ENCODE results near the gene U2AF1.
"Not testable (repeated sequence)": the region's sequence is repeated elsewhere in the genome, so short reads cannot be mapped to it uniquely, and the experiment has no call there.

U2AF1 gene

GRCh38 chr21:43076643-43077042, 30.7 kb downstream of the U2AF1 start:
- DNase-seq (ENCODE audit: low read depth in 2 of 3, low spot score in 2 of 3) = not testable (repeated sequence)

GRCh38 chr21:43076023-43076637, 31.2 kb downstream of the U2AF1 start:
- DNase-seq (ENCODE audit: low read depth in 2 of 3, low spot score in 2 of 3) = not testable (repeated sequence)

DNA sequence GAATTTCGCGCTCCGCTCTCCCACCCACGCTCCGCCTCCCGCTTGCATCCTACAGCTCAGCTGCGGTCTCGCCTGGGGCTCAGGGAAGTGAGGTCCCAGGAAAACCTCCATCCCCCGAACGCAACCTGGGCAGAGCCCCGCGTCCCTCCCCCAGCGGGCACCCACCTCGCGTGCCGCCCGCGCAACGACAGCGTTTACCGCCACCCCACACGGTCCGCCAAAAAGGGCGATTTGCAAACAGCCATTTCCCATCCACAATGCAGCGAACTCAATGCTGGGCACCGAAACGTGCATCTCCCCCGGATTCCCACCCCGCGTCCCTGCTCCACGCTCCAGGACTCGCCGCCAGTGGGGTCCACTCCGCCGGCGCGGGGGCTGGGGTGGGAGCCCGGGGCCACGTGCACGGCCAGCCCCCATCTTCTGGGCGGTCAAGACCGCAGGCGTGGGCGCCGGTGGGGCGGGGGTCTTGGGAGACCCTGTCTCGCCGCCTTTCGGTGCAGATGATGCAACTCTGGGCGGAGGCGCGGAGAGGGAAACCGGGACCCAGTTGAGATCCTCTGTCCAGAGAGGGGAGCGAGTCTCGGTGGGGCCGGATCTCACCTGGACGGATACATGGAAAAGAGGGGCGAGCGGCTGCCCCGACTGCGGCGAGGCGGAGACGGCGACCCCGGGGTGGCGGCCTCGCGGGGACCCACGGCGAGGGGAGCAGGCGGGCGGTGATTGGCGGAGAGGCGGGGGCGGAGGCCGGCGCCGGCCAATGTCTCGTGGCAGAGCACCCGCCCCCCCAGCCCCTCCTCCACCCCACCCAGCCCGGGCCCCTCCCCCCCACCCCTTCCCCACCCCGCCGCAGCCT, 32.0 kb downstream of the U2AF1 start, which contains the start of gene CBS:
CBS (minus strand) TSS at position 666 of the 853 bp plus-strand sequence. CDS start 3,642 bp downstream, outside the sequence.
- DNase-seq (ENCODE audit: low read depth in 2 of 3, low spot score in 2 of 3) = not testable (repeated sequence)

DNA sequence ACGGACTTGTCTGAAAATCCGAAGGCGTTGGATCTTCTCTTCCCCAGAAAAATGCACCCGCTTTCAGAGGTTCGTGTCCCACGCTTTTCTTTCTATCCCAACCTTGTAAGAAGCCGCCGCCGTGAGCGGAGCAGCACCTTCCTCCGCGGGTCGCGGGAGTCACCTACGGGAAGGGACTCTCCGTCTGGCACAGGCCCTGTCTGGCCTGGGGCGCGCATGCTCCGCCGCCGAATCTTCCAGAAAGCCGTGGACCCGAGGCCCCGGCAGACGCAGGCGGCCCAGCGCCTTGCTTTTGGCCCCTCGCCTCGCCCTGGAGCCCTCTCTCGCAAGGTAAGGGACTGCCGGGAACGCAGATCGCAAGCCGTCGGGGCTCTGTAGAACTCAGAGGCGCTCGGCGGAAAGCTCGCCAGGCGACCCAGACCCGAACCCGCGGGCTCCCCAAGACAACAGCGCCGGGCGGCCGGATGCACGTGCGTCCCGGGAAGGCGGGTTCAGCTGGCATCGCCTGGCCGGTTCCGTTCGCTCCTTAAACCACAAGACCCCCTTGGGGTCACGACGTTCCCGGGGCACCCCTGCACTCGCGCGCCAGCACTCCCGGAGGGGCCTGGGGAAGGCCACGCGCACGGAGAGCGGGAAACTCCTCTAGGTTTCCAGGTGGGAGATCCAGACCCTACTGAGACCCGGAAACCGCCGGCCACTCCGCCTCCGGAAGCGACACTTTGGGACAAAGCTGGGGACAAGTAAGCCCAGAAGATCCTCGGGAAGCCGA, 32.8 kb downstream of the U2AF1 start:
- not testable (repeated sequence) for DNase-seq (ENCODE audit: low read depth in 2 of 3, low spot score in 2 of 3)

- DNase-seq (ENCODE audit: low read depth in 2 of 3, low spot score in 2 of 3) = not testable (repeated sequence)
Observed at GRCh38 chr21:43072742-43073141, 34.6 kb downstream of the U2AF1 start.

GRCh38 chr21:43069682-43070081, 37.7 kb downstream of the U2AF1 start:
- DNase-seq (ENCODE audit: low read depth in 2 of 3, low spot score in 2 of 3) = not testable (repeated sequence)

- DNase-seq (ENCODE audit: low read depth in 2 of 3, low spot score in 2 of 3) = not testable (repeated sequence)
Observed at GRCh38 chr21:43068065-43068464, 39.3 kb downstream of the U2AF1 start.

DNA sequence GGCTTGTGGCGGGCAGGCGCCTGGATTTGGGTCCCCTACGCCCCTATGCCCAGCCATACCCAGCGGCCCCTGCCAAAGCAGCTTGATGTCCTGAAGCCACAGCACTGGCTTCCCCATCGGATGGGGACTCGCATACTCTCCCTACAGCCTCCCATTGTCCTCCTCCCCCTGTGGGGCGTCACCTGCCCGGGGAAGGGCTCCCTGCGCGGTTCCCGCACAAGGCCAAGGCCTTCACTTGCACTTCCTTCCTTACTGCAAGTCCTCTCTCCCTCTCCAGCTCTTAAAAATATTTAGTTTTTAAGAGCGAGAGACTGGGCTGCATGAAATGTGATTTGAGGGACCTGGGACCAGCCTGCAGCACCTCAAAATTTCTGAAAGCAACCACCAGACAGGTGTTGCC, 40.7 kb downstream of the U2AF1 start:
- not testable (repeated sequence) for DNase-seq (ENCODE audit: low read depth in 2 of 3, low spot score in 2 of 3)

GRCh38 chr21:43065991-43066390, 41.4 kb downstream of the U2AF1 start:
- not testable (repeated sequence) for DNase-seq (ENCODE audit: low read depth in 2 of 3, low spot score in 2 of 3)

GRCh38 chr21:43064265-43064917, 43.0 kb downstream of the U2AF1 start:
- DNase-seq (ENCODE audit: low read depth in 2 of 3, low spot score in 2 of 3) = not testable (repeated sequence)

DNA sequence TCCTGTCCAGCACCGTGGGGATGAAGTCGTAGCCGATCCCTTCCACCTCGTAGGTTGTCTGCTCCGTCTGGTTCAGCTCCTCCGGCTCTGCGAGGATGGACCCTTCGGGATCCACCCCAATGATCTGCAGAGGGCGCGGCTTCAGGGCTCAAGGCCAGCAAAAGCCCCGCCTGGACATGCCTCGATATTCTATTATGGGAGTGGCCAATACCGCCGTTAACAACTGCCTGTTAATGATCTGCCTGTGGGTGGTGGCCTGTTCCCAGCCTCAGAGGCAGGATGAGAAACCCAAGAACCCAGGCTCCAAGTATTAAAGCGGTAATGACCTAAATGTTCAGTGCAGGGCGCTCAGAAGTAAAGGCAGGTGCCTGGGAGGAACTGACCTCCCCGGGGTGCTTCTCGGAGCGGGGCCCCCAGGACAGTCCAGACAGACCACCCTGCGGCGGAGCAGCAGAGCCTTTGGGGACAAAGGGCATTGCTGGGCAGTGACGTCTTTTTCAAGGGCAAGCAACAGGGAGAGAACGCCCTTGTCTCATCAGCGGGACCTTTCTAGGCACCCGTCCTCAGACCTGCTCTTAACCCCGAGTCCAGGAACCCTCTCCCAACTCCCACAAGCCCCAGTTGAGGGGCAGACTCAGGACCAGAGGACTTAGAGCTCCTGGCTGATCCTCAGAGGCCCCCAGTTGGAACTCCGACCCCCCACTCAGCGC, 44.3 kb downstream of the U2AF1 start:
- DNase-seq (ENCODE audit: low read depth in 2 of 3, low spot score in 2 of 3) = not testable (repeated sequence)

DNA sequence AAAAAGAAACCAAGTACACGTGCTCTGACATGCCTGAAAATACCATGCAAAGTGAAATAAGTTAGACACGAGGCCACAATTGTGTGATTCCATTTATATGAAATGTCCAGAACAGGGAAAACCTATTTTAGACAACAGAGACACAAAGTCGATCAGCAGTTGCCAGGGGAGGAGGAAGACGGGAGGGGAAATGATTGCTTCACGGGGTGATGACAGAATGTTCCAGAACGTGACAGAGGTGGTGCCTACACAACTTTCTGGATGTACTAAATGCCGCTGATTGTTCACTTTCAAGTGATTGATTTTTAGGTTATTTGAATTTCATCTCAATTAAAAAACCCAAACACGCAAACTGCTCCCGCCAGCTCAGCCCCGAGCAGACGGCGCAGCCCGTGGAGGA, 54.3 kb downstream of the U2AF1 start:
- not testable (repeated sequence) for DNase-seq (ENCODE audit: low read depth in 2 of 3, low spot score in 2 of 3)

DNA sequence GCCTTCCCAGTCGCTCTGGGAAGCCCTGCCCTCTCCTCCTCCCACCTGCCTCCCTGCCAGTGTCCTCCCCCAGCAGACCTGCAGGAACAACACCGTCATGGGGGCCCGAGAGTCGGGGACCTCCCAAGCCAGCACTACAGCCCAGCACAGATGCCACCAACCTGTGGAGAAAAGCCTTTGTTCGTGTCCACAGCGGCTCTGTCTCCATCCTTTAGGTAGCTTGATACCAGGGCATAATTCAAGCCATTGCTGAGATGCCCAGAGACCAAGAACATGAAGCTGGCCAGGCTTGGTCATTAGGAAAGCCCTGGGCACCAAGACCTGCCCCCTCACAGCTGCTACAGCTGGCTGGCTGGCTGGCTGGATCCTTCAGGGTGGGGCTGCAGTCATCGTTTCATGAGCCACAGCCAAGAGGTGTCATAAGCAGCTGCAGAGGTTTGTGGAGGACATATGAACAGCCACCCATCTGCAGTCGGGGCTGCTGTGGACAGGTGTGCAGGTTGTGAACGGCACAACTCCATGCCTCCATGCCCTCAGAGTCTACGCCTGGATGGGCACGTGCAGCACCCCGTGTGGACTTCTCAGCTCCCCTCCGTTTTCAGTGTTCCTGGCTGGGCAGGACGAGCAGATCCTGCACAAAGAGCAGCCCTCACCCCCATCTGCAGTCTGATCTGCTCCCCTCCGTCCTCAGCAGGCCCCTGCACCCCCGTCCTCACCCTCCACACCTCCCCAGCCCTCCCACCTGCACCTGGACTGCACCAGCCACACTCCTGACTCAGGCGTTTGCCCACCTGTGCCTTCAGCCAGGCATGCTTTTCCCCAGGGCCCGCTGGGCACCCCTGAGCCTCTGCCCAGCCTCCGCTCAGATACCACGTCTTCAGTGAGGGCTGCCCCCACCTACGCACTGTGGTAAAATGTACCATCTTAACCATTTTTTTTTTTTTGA, 61.2 kb downstream of the U2AF1 start:
- not testable (repeated sequence) for DNase-seq (ENCODE audit: low read depth in 2 of 3, low spot score in 2 of 3)

- DNase-seq (ENCODE audit: low read depth in 2 of 3, low spot score in 2 of 3) = not testable (repeated sequence)
Observed at GRCh38 chr21:43045165-43045875, 62.0 kb downstream of the U2AF1 start.

GRCh38 chr21:43044547-43044946, 62.8 kb downstream of the U2AF1 start:
- not testable (repeated sequence) for DNase-seq (ENCODE audit: low read depth in 2 of 3, low spot score in 2 of 3)

GRCh38 chr21:43043291-43043690, 64.1 kb downstream of the U2AF1 start:
- not testable (repeated sequence) for DNase-seq (ENCODE audit: low read depth in 2 of 3, low spot score in 2 of 3)

Data from activated CD8-positive, alpha-beta memory T cell treated with anti-CD3 and anti-CD28 coated beads for 48 hours (primary cell).